Measurements from ENCODE around the gene SNRNP200. TPM values are rescaled to one million over a fixed set of nuclear protein-coding genes. Genes with fewer than 3 reads are reported as not detected.

SNRNP200 gene
- total and polyA plus RNA-seq, 2 donors from 2014 or later: 46.7 to 118 TPM

DNA sequence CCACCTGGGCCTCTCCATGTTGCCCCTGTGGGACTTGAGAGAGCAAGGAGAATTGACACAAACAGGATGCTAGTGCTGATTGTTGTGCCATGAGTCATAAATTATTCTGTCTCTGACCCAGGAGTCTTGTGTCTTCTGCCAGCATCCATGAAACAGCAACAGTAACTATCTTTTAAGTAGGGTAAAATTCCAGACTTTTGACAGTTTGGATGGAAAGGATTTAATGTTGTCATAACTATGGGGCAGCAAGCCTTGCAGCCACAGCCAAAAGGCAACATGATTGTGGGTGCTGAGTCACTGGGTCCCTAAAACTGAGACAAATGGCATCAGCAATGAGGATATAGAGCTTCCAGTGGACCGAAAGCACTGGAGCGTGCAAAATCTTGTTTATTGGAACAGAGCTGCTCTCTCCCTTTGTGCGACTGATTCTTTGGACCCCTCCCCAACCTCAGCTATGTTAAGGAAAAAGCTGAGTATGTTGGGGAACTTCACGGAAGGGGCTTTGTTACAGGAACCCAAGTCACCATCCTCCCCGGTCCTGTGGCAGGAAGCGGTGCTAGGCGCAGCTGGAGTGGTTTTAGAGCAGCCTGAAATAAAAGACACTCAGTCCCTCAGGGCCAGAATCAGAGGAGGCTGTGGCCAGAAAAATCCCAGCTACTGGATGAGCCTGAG is 10.2 kb upstream of the SNRNP200 start:
- no peak for FAIRE-seq
- Histone ChIP-seq H3K9ac (ENCODE audit: low read length in 3 of 3) (no peak overlapping the region), H3K4me3 (ENCODE audit: low read length in 3 of 3) (no peak overlapping the region), H3K36me3 (ENCODE audit: control insufficient read depth in 2 of 3, insufficient read depth in 3 of 3, low read length in 3 of 3) (no peaks in the 10 kb centered on the region), H3K4me1 (ENCODE audit: control insufficient read depth in 2 of 3, insufficient read depth in 2 of 3, low read depth in 1 of 3, low read length in 3 of 3) (no peaks in the 10 kb centered on the region), H3K27me3 (ENCODE audit: control insufficient read depth, insufficient read depth, low read length) (no peaks in the 10 kb centered on the region), H3K27ac (ENCODE audit: low read depth in 2 of 2, low read length in 2 of 2) (no peak overlapping the region), H3K9me3 (ENCODE audit: control insufficient read depth in 2 of 3, insufficient read depth in 1 of 3, low read length in 3 of 3) (no peaks in the 10 kb centered on the region)
- TF ChIP-seq, protein P1, sequence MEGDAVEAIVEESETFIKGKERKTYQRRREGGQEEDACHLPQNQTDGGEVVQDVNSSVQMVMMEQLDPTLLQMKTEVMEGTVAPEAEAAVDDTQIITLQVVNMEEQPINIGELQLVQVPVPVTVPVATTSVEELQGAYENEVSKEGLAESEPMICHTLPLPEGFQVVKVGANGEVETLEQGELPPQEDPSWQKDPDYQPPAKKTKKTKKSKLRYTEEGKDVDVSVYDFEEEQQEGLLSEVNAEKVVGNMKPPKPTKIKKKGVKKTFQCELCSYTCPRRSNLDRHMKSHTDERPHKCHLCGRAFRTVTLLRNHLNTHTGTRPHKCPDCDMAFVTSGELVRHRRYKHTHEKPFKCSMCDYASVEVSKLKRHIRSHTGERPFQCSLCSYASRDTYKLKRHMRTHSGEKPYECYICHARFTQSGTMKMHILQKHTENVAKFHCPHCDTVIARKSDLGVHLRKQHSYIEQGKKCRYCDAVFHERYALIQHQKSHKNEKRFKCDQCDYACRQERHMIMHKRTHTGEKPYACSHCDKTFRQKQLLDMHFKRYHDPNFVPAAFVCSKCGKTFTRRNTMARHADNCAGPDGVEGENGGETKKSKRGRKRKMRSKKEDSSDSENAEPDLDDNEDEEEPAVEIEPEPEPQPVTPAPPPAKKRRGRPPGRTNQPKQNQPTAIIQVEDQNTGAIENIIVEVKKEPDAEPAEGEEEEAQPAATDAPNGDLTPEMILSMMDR (IDR thresholded peaks at IDR 0.05; ENCODE audit: borderline replicate concordance, extremely low read depth, insufficient read depth): no peak
- intact Hi-C loops (cut with DNase I): no loop called here
- no peak for DNase-seq

DNA sequence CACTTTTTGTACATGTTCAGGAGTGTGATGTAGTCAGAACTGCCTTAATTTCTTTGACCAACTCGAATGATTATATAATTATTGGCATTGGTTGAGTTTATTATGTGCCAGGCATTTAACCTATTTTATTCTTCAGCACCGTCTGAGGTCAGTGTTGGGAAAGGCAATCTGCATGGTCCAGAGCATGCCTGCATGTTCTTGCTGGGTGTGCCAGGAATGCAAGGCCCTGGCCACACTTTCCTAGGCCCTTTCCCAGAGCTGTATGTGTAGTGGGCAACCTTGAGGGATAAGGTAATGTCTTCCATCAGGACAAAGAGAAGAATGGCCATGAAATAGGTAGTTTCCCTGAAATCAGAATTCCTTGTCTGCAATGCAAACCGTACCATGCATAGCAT is 9.7 kb upstream of the SNRNP200 start:
- Histone ChIP-seq H3K27me3 (ENCODE audit: control insufficient read depth, insufficient read depth, low read length) (no peaks in the 10 kb centered on the region), H3K9me3 (ENCODE audit: control insufficient read depth in 2 of 3, insufficient read depth in 1 of 3, low read length in 3 of 3) (no peaks in the 10 kb centered on the region), H3K4me1 (ENCODE audit: control insufficient read depth in 2 of 3, insufficient read depth in 2 of 3, low read depth in 1 of 3, low read length in 3 of 3) (no peaks in the 10 kb centered on the region), H3K36me3 (ENCODE audit: control insufficient read depth in 2 of 3, insufficient read depth in 3 of 3, low read length in 3 of 3) (no peaks in the 10 kb centered on the region), H3K4me3 (ENCODE audit: low read length in 3 of 3) (no peak overlapping the region), H3K9ac (ENCODE audit: low read length in 3 of 3) (no peak overlapping the region), H3K27ac (ENCODE audit: low read depth in 2 of 2, low read length in 2 of 2) (no peak overlapping the region)
- intact Hi-C loops (cut with DNase I): no loop called here
- TF ChIP-seq, protein P1 (IDR thresholded peaks at IDR 0.05; ENCODE audit: borderline replicate concordance, extremely low read depth, insufficient read depth): no peak
- DNase-seq (no peak), FAIRE-seq (no peak)

DNA sequence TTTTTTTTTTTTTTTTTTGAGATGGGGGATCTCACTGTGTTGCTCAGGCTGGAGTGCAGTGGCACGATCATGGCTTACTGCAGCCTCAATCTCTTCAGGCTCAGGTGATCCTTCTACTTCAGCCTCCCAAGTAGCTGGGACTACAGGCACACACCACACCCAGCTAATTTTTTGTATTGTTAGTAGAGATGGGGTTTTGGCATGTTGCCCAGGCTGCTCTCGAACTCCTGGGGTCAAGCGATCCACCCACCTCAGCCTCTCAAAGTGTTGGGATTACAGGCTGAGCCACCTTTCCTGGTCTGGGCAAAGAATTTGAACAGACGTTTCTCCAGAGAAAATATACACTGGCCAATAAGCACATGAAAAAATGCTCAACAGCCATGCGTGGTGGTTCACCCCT is 2.9 kb upstream of the SNRNP200 start:
- DNase-seq (no peak), FAIRE-seq (no peak)
- no peak overlapping the region for H3K27ac ChIP-seq (ENCODE audit: low read depth in 2 of 2, low read length in 2 of 2)
- H3K36me3 ChIP-seq (ENCODE audit: control insufficient read depth in 2 of 3, insufficient read depth in 3 of 3, low read length in 3 of 3): peaks cover under 1 to 9% (median 1%) of the 10 kb centered on the region in 3 donors
- H3K4me1 ChIP-seq (ENCODE audit: control insufficient read depth in 2 of 3, insufficient read depth in 2 of 3, low read depth in 1 of 3, low read length in 3 of 3): peaks cover 0 to 9% (median 9%) of the 10 kb centered on the region in 3 donors
- TF ChIP-seq, protein P1 (IDR thresholded peaks at IDR 0.05; ENCODE audit: borderline replicate concordance, extremely low read depth, insufficient read depth): no peak
- H3K4me3 ChIP-seq (ENCODE audit: low read length in 3 of 3): no peak overlapping the region
- intact Hi-C loops (cut with DNase I): no loop called here
- no peak overlapping the region for H3K9ac ChIP-seq (ENCODE audit: low read length in 3 of 3)
- no peaks in the 10 kb centered on the region for H3K27me3 ChIP-seq (ENCODE audit: control insufficient read depth, insufficient read depth, low read length)
- no peaks in the 10 kb centered on the region for H3K9me3 ChIP-seq (ENCODE audit: control insufficient read depth in 2 of 3, insufficient read depth in 1 of 3, low read length in 3 of 3)

Measured in kidney (tissue), 14 donors.